SKM-1 treated with dmso at 0.1 percent for 144 hours (cell line): ENCODE measurements around the gene OR9A2.
"Not testable (repeated sequence)": the region's sequence is repeated elsewhere in the genome, so short reads cannot be mapped to it uniquely, and the experiment has no call there.

Experiments used
- DNase-seq: peaks from one replicate; lab custom pipeline; 2025; ENCODE audit not compliant: unreplicated experiment; lab: John Stamatoyannopoulos, UW

Gene OR9A2

GRCh38 chr7:142978402-142978801, 48.5 kb downstream of the OR9A2 start:
- DNase-seq: not testable (repeated sequence)
